H7 (cell line): ENCODE results near the gene HSPA12A. TPM values are rescaled to one million over a fixed set of nuclear protein-coding genes. Genes with fewer than 3 reads are reported as not detected.

Experiments
- DNase-seq: peaks from one replicate; pipeline ENCODE4 v3.0.0; 2012
- H3K27me3 ChIP-seq: 2 replicates; pipeline ENCODE4 v1.6.0; 2011; ENCODE audit warnings: mild to moderate bottlenecking, low read length; ENCODE audit not compliant: control insufficient read depth, insufficient read depth
- H3K36me3 ChIP-seq: replicated peaks from 2 replicates; pipeline ENCODE4 v1.5.1; 2011; ENCODE audit warnings: low read length; ENCODE audit not compliant: control insufficient read depth, insufficient read depth
- H3K4me3 ChIP-seq: 2 replicates; pipeline ENCODE4 v1.5.1; 2011; ENCODE audit warnings: low read depth, mild to moderate bottlenecking, control low read depth, low read length, moderate library complexity; ENCODE audit not compliant: insufficient read depth
- total RNA-seq: library from RNA; depleted of rRNA; stranded (reverse); fragments of >200 nt; shearing (Covaris generic); gene quantifications from 2 replicates; pipeline ENCODE4 v1.2.3, GENCODE V29; 2014; rRNA removed

The HSPA12A gene
- total RNA-seq, 1 experiment from 2014 or later = 1.9 TPM

DNA sequence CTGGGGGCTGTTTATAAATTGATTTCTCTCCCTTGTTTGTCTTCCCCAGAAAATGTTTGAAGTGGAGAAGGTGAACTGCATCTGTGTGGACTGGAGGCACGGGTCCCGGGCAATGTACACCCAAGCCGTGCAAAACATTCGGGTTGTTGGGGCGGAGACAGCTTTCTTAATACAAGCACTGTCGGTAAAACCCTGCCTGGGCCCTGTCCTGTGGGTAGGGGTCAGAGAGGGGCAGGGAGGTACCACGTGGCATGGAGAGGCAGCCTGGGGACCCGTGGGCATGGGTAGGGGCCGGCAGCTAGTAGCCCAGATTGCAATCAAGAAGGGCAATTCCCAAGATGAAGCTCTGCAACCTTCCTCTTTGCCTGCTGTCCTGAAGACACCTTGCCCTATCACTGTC is 115.6 kb downstream of the HSPA12A start:
- no peak for DNase-seq
- Histone ChIP-seq H3K36me3 (no peaks in the 10 kb centered on the region), H3K27me3 (peaks cover 3% of the 10 kb centered on the region; the same call in 1 of the 2 replicates), H3K4me3 (no peak overlapping the region)

GRCh38 chr10:116625845-116626244 is 116.5 kb downstream of the HSPA12A start:
- DNase-seq = no peak
- Histone ChIP-seq H3K4me3 (no peak overlapping the region), H3K27me3 (peaks cover 3% of the 10 kb centered on the region; the same call in 1 of the 2 replicates)

GRCh38 chr10:116621934-116622655 is 120.3 kb downstream of the HSPA12A start:
- Histone ChIP-seq H3K27me3 (peaks cover 3% of the 10 kb centered on the region; the same call in 1 of the 2 replicates), H3K36me3 (no peaks in the 10 kb centered on the region), H3K4me3 (no peak overlapping the region)
- no peak for DNase-seq

More at GRCh38 chr10:116625845-116626244, 116.5 kb downstream of the HSPA12A start:
- H3K36me3 ChIP-seq = no peaks in the 10 kb centered on the region

- H3K4me3 ChIP-seq = no peak overlapping the region
- DNase-seq = no peak
- peaks cover 2% of the 10 kb centered on the region; the same call in 1 of the 2 replicates for H3K27me3 ChIP-seq
- no peaks in the 10 kb centered on the region for H3K36me3 ChIP-seq
Measured at GRCh38 chr10:116621476-116621875, 120.9 kb downstream of the HSPA12A start.

Other genes starting within 250 kb of the HSPA12A start
- not detected in 2 replicates for gene PNLIP, start 196.6 kb downstream of the HSPA12A start, total RNA-seq
- gene PNLIPRP1, start 151.6 kb downstream of the HSPA12A start, total RNA-seq = not detected in 2 replicates
- gene PNLIPRP2, start 121.6 kb downstream of the HSPA12A start, total RNA-seq = not detected in 2 replicates
- gene ENO4, start 106.9 kb upstream of the HSPA12A start, total RNA-seq = 0.94 and 1.9 TPM in 2 replicates